Fibroblast of pulmonary artery (primary cell): ENCODE data around the gene FAM3C.
"Not testable (repeated sequence)": the region's sequence is repeated elsewhere in the genome, so short reads cannot be mapped to it uniquely, and the experiment has no call there.

Source experiments
- DNase-seq: peaks from one replicate; pipeline ENCODE4 v3.0.0-alpha.2; 2010; ENCODE audit warnings: low read depth
- H3K4me3 ChIP-seq: replicated peaks from 2 replicates; pipeline ENCODE4 v1.5.1; 2011; ENCODE audit warnings: low read depth, mild to moderate bottlenecking, control low read depth, low read length, moderate library complexity
- TF ChIP-seq, protein P1 (sequence below): IDR thresholded peaks from 2 replicates; pipeline ENCODE4 v1.5.1; 2011; ENCODE audit warnings: mild to moderate bottlenecking, control low read depth, low read length, inconsistent platforms; ENCODE audit errors: missing control alignments

The FAM3C gene

GRCh38 chr7:121433775-121434174 lies 37.7 kb upstream of the FAM3C start:
- DNase-seq, result no peak
- H3K4me3 ChIP-seq, result no peak overlapping the region
- TF ChIP-seq, protein P1, sequence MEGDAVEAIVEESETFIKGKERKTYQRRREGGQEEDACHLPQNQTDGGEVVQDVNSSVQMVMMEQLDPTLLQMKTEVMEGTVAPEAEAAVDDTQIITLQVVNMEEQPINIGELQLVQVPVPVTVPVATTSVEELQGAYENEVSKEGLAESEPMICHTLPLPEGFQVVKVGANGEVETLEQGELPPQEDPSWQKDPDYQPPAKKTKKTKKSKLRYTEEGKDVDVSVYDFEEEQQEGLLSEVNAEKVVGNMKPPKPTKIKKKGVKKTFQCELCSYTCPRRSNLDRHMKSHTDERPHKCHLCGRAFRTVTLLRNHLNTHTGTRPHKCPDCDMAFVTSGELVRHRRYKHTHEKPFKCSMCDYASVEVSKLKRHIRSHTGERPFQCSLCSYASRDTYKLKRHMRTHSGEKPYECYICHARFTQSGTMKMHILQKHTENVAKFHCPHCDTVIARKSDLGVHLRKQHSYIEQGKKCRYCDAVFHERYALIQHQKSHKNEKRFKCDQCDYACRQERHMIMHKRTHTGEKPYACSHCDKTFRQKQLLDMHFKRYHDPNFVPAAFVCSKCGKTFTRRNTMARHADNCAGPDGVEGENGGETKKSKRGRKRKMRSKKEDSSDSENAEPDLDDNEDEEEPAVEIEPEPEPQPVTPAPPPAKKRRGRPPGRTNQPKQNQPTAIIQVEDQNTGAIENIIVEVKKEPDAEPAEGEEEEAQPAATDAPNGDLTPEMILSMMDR, result no peak

DNA sequence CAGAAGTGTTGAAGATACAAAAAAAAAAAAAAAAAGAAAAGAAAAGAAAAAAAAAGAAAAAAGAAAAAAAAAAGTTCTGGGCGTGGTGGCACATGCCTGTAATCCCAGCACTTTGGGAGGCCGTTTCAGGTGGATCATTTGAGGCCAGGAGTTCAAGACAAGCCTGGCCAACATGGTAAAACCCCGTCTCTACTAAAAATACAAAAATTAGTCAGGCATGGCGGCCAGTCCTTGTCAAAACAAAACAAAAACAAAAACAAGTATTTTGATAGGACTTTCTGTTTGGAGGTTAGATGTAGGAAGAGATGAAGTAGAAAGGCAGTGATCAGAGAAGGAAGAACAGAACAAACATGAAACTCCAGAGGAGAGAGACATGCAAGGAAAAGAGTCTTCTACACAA lies 36.4 kb upstream of the FAM3C start:
- not testable (repeated sequence) for H3K4me3 ChIP-seq, DNase-seq

DNA sequence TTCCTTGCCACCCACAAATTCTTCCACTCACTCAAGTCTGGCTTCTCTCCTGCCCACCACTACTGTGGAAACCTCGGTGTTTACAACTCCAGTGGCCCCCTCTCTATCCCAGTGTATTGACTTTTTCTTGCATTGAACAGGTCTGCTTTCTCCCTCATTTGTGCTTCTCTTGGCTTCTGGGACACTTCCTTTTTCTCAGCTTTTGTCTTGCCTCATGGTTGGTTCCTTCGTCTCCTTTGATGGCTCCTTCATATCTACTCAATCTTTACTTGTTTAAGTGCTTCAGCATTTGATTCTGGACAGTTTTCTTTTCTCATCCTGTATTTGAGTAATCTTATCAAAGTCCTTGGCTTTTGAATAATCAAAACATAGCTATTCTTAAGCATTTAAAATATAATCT lies 35.9 kb upstream of the FAM3C start:
- no peak for DNase-seq
- TF ChIP-seq, protein P1, result no peak
- H3K4me3 ChIP-seq, result no peak overlapping the region

GRCh38 chr7:121431389-121431995 lies 35.4 kb upstream of the FAM3C start:
- TF ChIP-seq, protein P1, result no peak
- no peak overlapping the region for H3K4me3 ChIP-seq
- no peak for DNase-seq

DNA sequence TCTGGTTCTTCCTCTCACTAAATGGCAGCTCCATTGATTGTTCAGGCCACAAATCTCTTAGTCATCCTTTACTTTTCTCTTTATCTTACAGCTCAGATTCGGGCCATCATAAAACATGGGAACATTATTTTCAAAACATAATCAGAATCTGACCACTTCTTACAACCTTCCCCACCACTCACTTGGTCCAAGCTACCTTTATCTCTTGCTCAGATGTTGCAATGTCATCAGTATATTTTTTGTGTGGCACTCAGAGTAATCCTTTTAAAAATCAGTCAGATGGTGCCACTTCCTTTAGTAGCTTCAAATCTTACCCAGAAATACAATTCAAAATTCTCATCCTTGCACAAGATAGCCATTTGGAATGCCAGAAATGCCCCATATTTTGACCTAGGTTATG lies 34.5 kb upstream of the FAM3C start:
- no peak for DNase-seq
- TF ChIP-seq, protein P1, result no peak
- no peak overlapping the region for H3K4me3 ChIP-seq

GRCh38 chr7:121429798-121430197 lies 33.7 kb upstream of the FAM3C start:
- TF ChIP-seq, protein P1, result no peak
- DNase-seq, result no peak
- H3K4me3 ChIP-seq, result no peak overlapping the region

DNA sequence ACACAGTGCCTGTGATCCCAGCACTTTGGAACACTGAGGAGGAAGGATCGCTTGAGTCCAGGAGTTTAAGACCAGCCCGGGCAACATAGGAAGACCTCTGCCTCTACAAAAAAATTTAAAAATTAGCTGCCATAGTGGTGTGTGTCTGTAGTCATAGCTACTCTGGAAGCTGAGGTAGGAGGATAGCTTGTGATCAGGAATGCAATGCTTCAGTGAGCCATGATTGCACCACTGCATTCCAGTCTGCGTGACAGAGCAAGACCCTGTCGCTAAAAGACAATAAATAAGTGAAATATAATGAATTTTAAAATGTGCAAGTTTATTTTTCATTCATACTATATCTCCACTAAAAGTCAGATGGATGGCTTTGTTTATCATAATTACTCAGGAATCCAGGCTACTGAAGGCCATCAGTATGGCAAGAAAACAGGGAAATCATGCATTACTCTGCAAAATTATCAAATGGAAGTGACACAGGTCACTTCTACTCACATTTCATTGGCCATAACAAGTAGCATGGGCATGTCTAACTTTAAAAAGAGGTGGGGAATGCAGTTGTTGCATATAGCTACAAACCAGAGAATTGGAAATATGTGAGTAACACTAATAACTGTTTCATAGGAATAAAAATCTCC lies 32.9 kb upstream of the FAM3C start:
- TF ChIP-seq, protein P1, result no peak
- H3K4me3 ChIP-seq, result no peak overlapping the region
- peak; percentile 77 for DNase-seq

- not testable (repeated sequence) for H3K4me3 ChIP-seq, DNase-seq
These were observed 25.6 kb upstream of the FAM3C start for GRCh38 chr7:121421743-121422142.
